MM.1S (cell line): ENCODE measurements around the gene PRDM10.

Source experiments
- CTCF ChIP-seq: fragments of 300-600 bp; sonication (generic); IDR thresholded peaks from 2 replicates; pipeline ENCODE4 v1.5.1; 2016; ENCODE audit warnings: antibody characterized with exemption, low read length, mixed read lengths
- EZH2phosphoT487 ChIP-seq: fragments of 300-600 bp; sonication (generic); IDR thresholded peaks from 2 replicates; pipeline ENCODE4 v1.6.1; 2018; ENCODE audit warnings: antibody characterized with exemption, low read length

DNA sequence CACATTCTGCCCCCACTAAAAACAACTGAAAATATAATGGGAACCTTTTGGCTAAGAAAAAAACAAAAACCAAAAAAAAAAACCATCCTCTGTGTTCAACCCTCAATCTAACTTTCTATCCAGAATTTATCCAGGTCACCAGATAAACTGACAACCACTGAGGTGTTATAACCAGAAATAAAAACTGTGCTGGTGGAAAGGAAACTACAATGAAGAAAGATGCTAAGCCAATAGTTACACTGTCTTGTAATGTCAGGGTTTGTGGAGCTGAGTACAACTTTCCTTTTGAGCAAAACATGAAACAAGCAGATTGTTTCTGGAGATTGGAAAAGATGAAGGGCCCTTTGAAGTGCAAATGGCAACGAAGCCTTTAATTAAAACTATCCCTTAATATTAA is 50.8 kb downstream of the PRDM10 start:
- no peak for TF ChIP-seq EZH2phosphoT487
- no peak for TF ChIP-seq CTCF
